K562 (cell line): ENCODE results near the gene TMEM187. TPM values are rescaled to one million over a fixed set of nuclear protein-coding genes. Genes with fewer than 3 reads are reported as not detected.

Experiments
- ARID2 ChIP-seq: fragments of 450-650 bp; IDR thresholded peaks from 2 replicates; pipeline ENCODE4 v1.6.1; 2017; ENCODE audit warnings: antibody characterized with exemption, mild to moderate bottlenecking
- CTCF ChIP-seq, 3 experiments: IDR thresholded peaks in 2 of 3; conservative IDR thresholded peaks in 1 of 3; 2 replicates each; pipeline ENCODE4 v1.5.1; 2011 to 2012; ENCODE audit warnings: low read length in 3 of 3, mild to moderate bottlenecking in 3 of 3, control low read depth in 2 of 3, improper control_type of control experiment in 1 of 3, inconsistent platforms in 1 of 3, low read depth in 1 of 3, mixed read lengths in 1 of 3, moderate library complexity in 1 of 3; ENCODE audit not compliant: insufficient read depth in 2 of 3
- MAZ ChIP-seq, 2 experiments: fragments of 450-650 bp in 1 of 2; sonication (generic) in 1 of 2; formaldehyde crosslinking; IDR thresholded peaks in 1 of 2; conservative IDR thresholded peaks in 1 of 2; 2 replicates each; pipeline versions ENCODE4 v1.4.0 to v1.5.0; 2020; ENCODE audit warnings: mild to moderate bottlenecking in 1 of 2, missing genetic modification reagents in 1 of 2
- NFIX ChIP-seq: fragments of 250-450 bp; sonication (Bioruptor Pico); IDR thresholded peaks from 2 replicates; pipeline ENCODE4 v1.4.0; 2020; ENCODE audit warnings: low read depth, mild to moderate bottlenecking, moderate library complexity
- NFYB ChIP-seq: IDR thresholded peaks from 2 replicates; pipeline ENCODE4 v1.6.1; 2011; ENCODE audit warnings: mild to moderate bottlenecking, moderate library complexity; ENCODE audit not compliant: insufficient read length; ENCODE audit errors: extremely low read depth
- PCBP2 ChIP-seq: fragments of 200-400 bp; formaldehyde crosslinking; IDR thresholded peaks from 2 replicates; pipeline ENCODE4 v1.6.1; 2018; ENCODE audit warnings: low read length, low read depth, mild to moderate bottlenecking, moderate library complexity; ENCODE audit not compliant: poor library complexity, severe bottlenecking
- POLR2G ChIP-seq: fragments of 200-400 bp; formaldehyde crosslinking; IDR thresholded peaks from 2 replicates; pipeline ENCODE4 v1.6.1; 2017; ENCODE audit warnings: low read depth, mild to moderate bottlenecking, antibody characterized with exemption, low read length, moderate library complexity
- SAFB2 ChIP-seq: fragments of 200-400 bp; formaldehyde crosslinking; IDR thresholded peaks from 2 replicates; pipeline ENCODE4 v1.6.1; 2018; ENCODE audit warnings: borderline replicate concordance, low read length, low read depth, moderate library complexity; ENCODE audit not compliant: severe bottlenecking
- SMC3 ChIP-seq: conservative IDR thresholded peaks from 2 replicates; pipeline ENCODE4 v1.6.1; 2011; ENCODE audit warnings: low read depth, low read length, improper control_type of control experiment; ENCODE audit not compliant: insufficient read depth
- SP1 ChIP-seq: sonication (generic); formaldehyde crosslinking; IDR thresholded peaks from 2 replicates; pipeline ENCODE4 v1.8.1; 2022; ENCODE audit warnings: mild to moderate bottlenecking, missing genetic modification reagents
- ZFP91 ChIP-seq: sonication (generic); formaldehyde crosslinking; IDR thresholded peaks from 2 replicates; pipeline ENCODE4 v1.8.0; 2022; ENCODE audit warnings: mild to moderate bottlenecking, missing genetic modification reagents
- ZFPM2 ChIP-seq: fragments of 250-450 bp; sonication (Bioruptor Pico); IDR thresholded peaks from 2 replicates; pipeline ENCODE4 v1.5.1; 2022; ENCODE audit warnings: mild to moderate bottlenecking
- ZNF354B ChIP-seq: fragments of 250-450 bp; sonication (Bioruptor Pico); IDR thresholded peaks from 2 replicates; pipeline ENCODE4 v1.4.0; 2020
- polyA plus RNA-seq, 8 experiments: library from polyadenylated mRNA; depleted of rRNA in 4 of 8; stranded (reverse) in 5 of 8; unstranded in 3 of 8; fragments of >200 nt; fragmentation: Nextera tagmentation in 2 of 8; fragmentation: Illumina TruSeq in 1 of 8; extraction: Ambion mirVana in 2 of 8; extraction: Trizol in 1 of 8; gene quantifications; 2 replicates each; pipeline versions ENCODE4 v1.2.1 to v1.2.3, GENCODE V29; 2011 to 2014; ENCODE audit warnings: inconsistent platforms in 1 of 8, missing spikeins in 1 of 8
- total RNA-seq, 7 experiments: library from RNA; depleted of rRNA in 6 of 7; stranded (reverse); fragments of >200 nt in 6 of 7; fragmentation: Illumina TruSeq in 2 of 7; extraction: Trizol in 2 of 7; gene quantifications; 2 replicates each; pipeline versions ENCODE4 v1.2.1 to v1.2.3, GENCODE V29; 2011 to 2021; ENCODE audit warnings: low replicate concordance in 1 of 7
- TF ChIP-seq, protein P1 (sequence below), 3 experiments: fragments of 200-800 bp in 1 of 3; fragments of 250-450 bp in 1 of 3; fragments of 450-650 bp in 1 of 3; sonication (Bioruptor Pico) in 1 of 3; sonication (Bioruptor generic) in 1 of 3; formaldehyde crosslinking in 1 of 3; IDR thresholded peaks; 2 replicates each; pipeline versions ENCODE4 v1.6.1 to v1.8.0; 2016 to 2022; ENCODE audit warnings: mild to moderate bottlenecking in 2 of 3, missing genetic modification characterization in 2 of 3, missing compliant biosample characterization in 1 of 3, moderate library complexity in 1 of 3
- TF ChIP-seq, protein P2 (sequence below): fragments of 150-350 bp; IDR thresholded peaks from 2 replicates; pipeline ENCODE4 v1.6.1; 2014; ENCODE audit warnings: low read depth, mild to moderate bottlenecking, low read length, borderline replicate concordance

The TMEM187 gene
- total and polyA plus RNA-seq, 9 of the 15 experiments (the other 6 are each of a cell fraction or from before 2014, with no cell fraction given): 0.13 to 6.4 (median 1.6) TPM

GRCh38 chrX:153953342-153953830 is 19.2 kb upstream of the TMEM187 start (continued):
- peak; percentile 50; the same call in 1 of the 2 replicates for TF ChIP-seq ZFP91 (CRISPR knock-in tag)
- TF ChIP-seq, protein P1, sequence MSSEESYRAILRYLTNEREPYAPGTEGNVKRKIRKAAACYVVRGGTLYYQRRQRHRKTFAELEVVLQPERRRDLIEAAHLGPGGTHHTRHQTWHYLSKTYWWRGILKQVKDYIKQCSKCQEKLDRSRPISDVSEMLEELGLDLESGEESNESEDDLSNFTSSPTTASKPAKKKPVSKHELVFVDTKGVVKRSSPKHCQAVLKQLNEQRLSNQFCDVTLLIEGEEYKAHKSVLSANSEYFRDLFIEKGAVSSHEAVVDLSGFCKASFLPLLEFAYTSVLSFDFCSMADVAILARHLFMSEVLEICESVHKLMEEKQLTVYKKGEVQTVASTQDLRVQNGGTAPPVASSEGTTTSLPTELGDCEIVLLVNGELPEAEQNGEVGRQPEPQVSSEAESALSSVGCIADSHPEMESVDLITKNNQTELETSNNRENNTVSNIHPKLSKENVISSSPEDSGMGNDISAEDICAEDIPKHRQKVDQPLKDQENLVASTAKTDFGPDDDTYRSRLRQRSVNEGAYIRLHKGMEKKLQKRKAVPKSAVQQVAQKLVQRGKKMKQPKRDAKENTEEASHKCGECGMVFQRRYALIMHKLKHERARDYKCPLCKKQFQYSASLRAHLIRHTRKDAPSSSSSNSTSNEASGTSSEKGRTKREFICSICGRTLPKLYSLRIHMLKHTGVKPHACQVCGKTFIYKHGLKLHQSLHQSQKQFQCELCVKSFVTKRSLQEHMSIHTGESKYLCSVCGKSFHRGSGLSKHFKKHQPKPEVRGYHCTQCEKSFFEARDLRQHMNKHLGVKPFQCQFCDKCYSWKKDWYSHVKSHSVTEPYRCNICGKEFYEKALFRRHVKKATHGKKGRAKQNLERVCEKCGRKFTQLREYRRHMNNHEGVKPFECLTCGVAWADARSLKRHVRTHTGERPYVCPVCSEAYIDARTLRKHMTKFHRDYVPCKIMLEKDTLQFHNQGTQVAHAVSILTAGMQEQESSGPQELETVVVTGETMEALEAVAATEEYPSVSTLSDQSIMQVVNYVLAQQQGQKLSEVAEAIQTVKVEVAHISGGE (CRISPR knock-in tag; IDR thresholded peaks at IDR 0.05): 0 out of 6 replicates have a peak, but pooled peaks of 1 of the 3 experiments have one; percentile 39
- TF ChIP-seq CTCF (IDR thresholded peaks at IDR 0.05 in 2 of 3, conservative IDR thresholded peaks at IDR 0.05 in 1 of 3; ENCODE audit: insufficient read depth in 2 of 3, low read depth in 1 of 3, low read length in 3 of 3): peak; percentile 79 to 88 (median 84)
- 0 out of 2 replicates have a peak, but pooled peaks have one; percentile 12 for TF ChIP-seq ARID2
- TF ChIP-seq NFIX (CRISPR knock-in tag): no peak
- TF ChIP-seq ZFPM2 (CRISPR knock-in tag): no peak
- TF ChIP-seq, protein P2, sequence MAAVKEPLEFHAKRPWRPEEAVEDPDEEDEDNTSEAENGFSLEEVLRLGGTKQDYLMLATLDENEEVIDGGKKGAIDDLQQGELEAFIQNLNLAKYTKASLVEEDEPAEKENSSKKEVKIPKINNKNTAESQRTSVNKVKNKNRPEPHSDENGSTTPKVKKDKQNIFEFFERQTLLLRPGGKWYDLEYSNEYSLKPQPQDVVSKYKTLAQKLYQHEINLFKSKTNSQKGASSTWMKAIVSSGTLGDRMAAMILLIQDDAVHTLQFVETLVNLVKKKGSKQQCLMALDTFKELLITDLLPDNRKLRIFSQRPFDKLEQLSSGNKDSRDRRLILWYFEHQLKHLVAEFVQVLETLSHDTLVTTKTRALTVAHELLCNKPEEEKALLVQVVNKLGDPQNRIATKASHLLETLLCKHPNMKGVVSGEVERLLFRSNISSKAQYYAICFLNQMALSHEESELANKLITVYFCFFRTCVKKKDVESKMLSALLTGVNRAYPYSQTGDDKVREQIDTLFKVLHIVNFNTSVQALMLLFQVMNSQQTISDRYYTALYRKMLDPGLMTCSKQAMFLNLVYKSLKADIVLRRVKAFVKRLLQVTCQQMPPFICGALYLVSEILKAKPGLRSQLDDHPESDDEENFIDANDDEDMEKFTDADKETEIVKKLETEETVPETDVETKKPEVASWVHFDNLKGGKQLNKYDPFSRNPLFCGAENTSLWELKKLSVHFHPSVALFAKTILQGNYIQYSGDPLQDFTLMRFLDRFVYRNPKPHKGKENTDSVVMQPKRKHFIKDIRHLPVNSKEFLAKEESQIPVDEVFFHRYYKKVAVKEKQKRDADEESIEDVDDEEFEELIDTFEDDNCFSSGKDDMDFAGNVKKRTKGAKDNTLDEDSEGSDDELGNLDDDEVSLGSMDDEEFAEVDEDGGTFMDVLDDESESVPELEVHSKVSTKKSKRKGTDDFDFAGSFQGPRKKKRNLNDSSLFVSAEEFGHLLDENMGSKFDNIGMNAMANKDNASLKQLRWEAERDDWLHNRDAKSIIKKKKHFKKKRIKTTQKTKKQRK: no peak
- TF ChIP-seq SP1: peak; percentile 49; the same call in 1 of the 2 replicates
- no peak for TF ChIP-seq SAFB2
- peak; percentile 85; the same call in 1 of the 2 replicates for TF ChIP-seq SMC3
- peak in 1 of 2 experiments; percentile 16; a peak in 1 of 4 replicates for TF ChIP-seq MAZ (CRISPR knock-in tag; conservative IDR thresholded peaks at IDR 0.05 in 1 of 2, IDR thresholded peaks at IDR 0.05 in 1 of 2)
- TF ChIP-seq NFYB: no peak
- no peak for TF ChIP-seq PCBP2
- no peak for TF ChIP-seq ZNF354B (CRISPR knock-in tag)
- TF ChIP-seq POLR2G: peak; percentile 72
